Neural progenitor cell (in vitro differentiated cells): ENCODE data around the gene XIST. TPM values are rescaled to one million over a fixed set of nuclear protein-coding genes. Genes with fewer than 3 reads are reported as not detected.

ENCODE experiments used
- DNase-seq: peaks from one replicate; pipeline ENCODE4 v3.0.0-alpha.2; 2016; ENCODE audit warnings: low spot score
- H2AFZ ChIP-seq: fragments of 200-600 bp; sonication (generic); replicated peaks from 2 replicates; pipeline ENCODE4 v1.6.1; 2016; ENCODE audit warnings: antibody characterized with exemption
- H3F3A ChIP-seq: fragments of 200-600 bp; sonication (generic); 2 replicates; pipeline ENCODE4 v1.6.1; 2016; ENCODE audit warnings: antibody characterized with exemption, low read depth
- H3K27ac ChIP-seq: fragments of 200-600 bp; sonication (generic); 2 replicates; pipeline ENCODE4 v1.5.1; 2016; ENCODE audit warnings: mild to moderate bottlenecking
- H3K27me3 ChIP-seq: fragments of 200-600 bp; sonication (generic); 2 replicates; pipeline ENCODE4 v1.6.1; 2016; ENCODE audit warnings: mild to moderate bottlenecking, moderate library complexity
- H3K36me3 ChIP-seq: fragments of 200-600 bp; sonication (generic); 2 replicates; pipeline ENCODE4 v1.5.1; 2016
- H3K4me1 ChIP-seq: fragments of 200-600 bp; sonication (generic); 2 replicates; pipeline ENCODE4 v1.6.1; 2016; ENCODE audit warnings: mixed run types
- H3K4me2 ChIP-seq: fragments of 200-600 bp; sonication (generic); 2 replicates; pipeline ENCODE4 v1.6.1; 2016
- H3K4me3 ChIP-seq: fragments of 200-600 bp; sonication (generic); 2 replicates; pipeline ENCODE4 v1.5.1; 2016
- H3K79me2 ChIP-seq: fragments of 200-600 bp; sonication (generic); 2 replicates; pipeline ENCODE4 v1.6.1; 2016; ENCODE audit warnings: low read depth
- H3K9ac ChIP-seq: fragments of 200-600 bp; sonication (generic); 2 replicates; pipeline ENCODE4 v1.6.1; 2016
- H3K9me3 ChIP-seq: fragments of 200-600 bp; sonication (generic); 2 replicates; pipeline ENCODE4 v1.5.1; 2016; ENCODE audit warnings: low read depth
- H4K20me1 ChIP-seq: fragments of 200-600 bp; sonication (generic); 2 replicates; pipeline ENCODE4 v1.6.1; 2016; ENCODE audit warnings: low read depth
- H3K27ac Mint-ChIP-seq: 3 replicates; pipeline ENCODE4 v1.8.0; 2021; ENCODE audit warnings: mixed read lengths
- H3K27me3 Mint-ChIP-seq: 2 replicates; pipeline ENCODE4 v1.8.0; 2022; ENCODE audit warnings: low read depth, mild to moderate bottlenecking, inconsistent platforms, moderate library complexity, mixed read lengths; ENCODE audit not compliant: insufficient read depth
- H3K36me3 Mint-ChIP-seq: 3 replicates; pipeline ENCODE4 v1.8.0; 2021; ENCODE audit warnings: mixed read lengths
- H3K4me1 Mint-ChIP-seq: 3 replicates; pipeline ENCODE4 v1.8.0; 2021; ENCODE audit warnings: mixed read lengths
- H3K4me3 Mint-ChIP-seq: 3 replicates; pipeline ENCODE4 v1.8.0; 2021; ENCODE audit warnings: mild to moderate bottlenecking, moderate library complexity, mixed read lengths
- H3K9me3 Mint-ChIP-seq: 3 replicates; pipeline ENCODE4 v1.8.0; 2020; ENCODE audit warnings: mixed read lengths
- CTCF ChIP-seq: fragments of 200-600 bp; sonication (generic); IDR thresholded peaks from 2 replicates; pipeline ENCODE4 v1.5.1; 2017; ENCODE audit warnings: antibody characterized with exemption, mild to moderate bottlenecking
- EZH2 ChIP-seq: fragments of 200-600 bp; sonication (generic); IDR thresholded peaks from 2 replicates; pipeline ENCODE4 v1.6.1; 2017; ENCODE audit warnings: antibody characterized with exemption, mild to moderate bottlenecking, moderate library complexity
- EZH2phosphoT487 ChIP-seq: fragments of 200-600 bp; sonication (generic); IDR thresholded peaks from 2 replicates; pipeline ENCODE4 v1.6.1; 2017; ENCODE audit warnings: antibody characterized with exemption
- total RNA-seq: library from RNA; depleted of rRNA; stranded (reverse); fragments of >200 nt; gene quantifications from 2 replicates; pipeline ENCODE4 v1.2.3, GENCODE V29; 2015; ENCODE audit warnings: low replicate concordance

Gene XIST
- total RNA-seq, 1 donor from 2014 or later: not detected

GRCh38 chrX:73847991-73848390 is 4.5 kb downstream of the XIST start:
- peaks cover 21% of the 10 kb centered on the region for H3F3A ChIP-seq
- H3K36me3 Mint-ChIP-seq: no peaks in the 10 kb centered on the region
- H3K27ac ChIP-seq: no peak overlapping the region
- no peak for DNase-seq
- no peak overlapping the region for H3K4me3 Mint-ChIP-seq
- H3K4me3 ChIP-seq: no peak overlapping the region
- no peak overlapping the region for H2AFZ ChIP-seq
- H3K4me1 ChIP-seq: peaks cover 31% of the 10 kb centered on the region
- peaks cover 2% of the 10 kb centered on the region for H3K9me3 Mint-ChIP-seq
- no peaks in the 10 kb centered on the region for H3K27me3 ChIP-seq
- peak; percentile 22 for TF ChIP-seq CTCF
- no peak for TF ChIP-seq EZH2phosphoT487
- no peak for TF ChIP-seq EZH2
- H3K9me3 ChIP-seq: no peaks in the 10 kb centered on the region
- H3K27me3 Mint-ChIP-seq: peaks cover 3% of the 10 kb centered on the region
- H3K9ac ChIP-seq: no peak overlapping the region
- H3K27ac Mint-ChIP-seq: no peak overlapping the region
- H4K20me1 ChIP-seq: peaks cover 14% of the 10 kb centered on the region
- H3K4me2 ChIP-seq: no peak overlapping the region
- H3K79me2 ChIP-seq: no peaks in the 10 kb centered on the region
- H3K36me3 ChIP-seq: no peaks in the 10 kb centered on the region
- H3K4me1 Mint-ChIP-seq: peaks cover 8% of the 10 kb centered on the region

GRCh38 chrX:73847100-73847499 is 5.4 kb downstream of the XIST start:
- H4K20me1 ChIP-seq: peaks cover 14% of the 10 kb centered on the region
- no peak overlapping the region for H3K4me3 Mint-ChIP-seq
- no peaks in the 10 kb centered on the region for H3K27me3 ChIP-seq
- H3K4me2 ChIP-seq: no peak overlapping the region
- no peaks in the 10 kb centered on the region for H3K36me3 ChIP-seq
- H3K27ac ChIP-seq: no peak overlapping the region
- H3K9me3 ChIP-seq: no peaks in the 10 kb centered on the region
- no peak overlapping the region for H3K9ac ChIP-seq
- no peaks in the 10 kb centered on the region for H3K79me2 ChIP-seq
- peaks cover 31% of the 10 kb centered on the region for H3K4me1 ChIP-seq
- no peak for TF ChIP-seq CTCF
- TF ChIP-seq EZH2phosphoT487: no peak
- TF ChIP-seq EZH2: no peak
- DNase-seq: no peak
- no peak overlapping the region for H2AFZ ChIP-seq
- H3K9me3 Mint-ChIP-seq: peaks cover 2% of the 10 kb centered on the region
- no peaks in the 10 kb centered on the region for H3K36me3 Mint-ChIP-seq
- H3K27me3 Mint-ChIP-seq: peaks cover 2% of the 10 kb centered on the region
- H3K27ac Mint-ChIP-seq: no peak overlapping the region
- peaks cover 8% of the 10 kb centered on the region for H3K4me1 Mint-ChIP-seq
- peaks cover 21% of the 10 kb centered on the region for H3F3A ChIP-seq
- no peak overlapping the region for H3K4me3 ChIP-seq

DNA sequence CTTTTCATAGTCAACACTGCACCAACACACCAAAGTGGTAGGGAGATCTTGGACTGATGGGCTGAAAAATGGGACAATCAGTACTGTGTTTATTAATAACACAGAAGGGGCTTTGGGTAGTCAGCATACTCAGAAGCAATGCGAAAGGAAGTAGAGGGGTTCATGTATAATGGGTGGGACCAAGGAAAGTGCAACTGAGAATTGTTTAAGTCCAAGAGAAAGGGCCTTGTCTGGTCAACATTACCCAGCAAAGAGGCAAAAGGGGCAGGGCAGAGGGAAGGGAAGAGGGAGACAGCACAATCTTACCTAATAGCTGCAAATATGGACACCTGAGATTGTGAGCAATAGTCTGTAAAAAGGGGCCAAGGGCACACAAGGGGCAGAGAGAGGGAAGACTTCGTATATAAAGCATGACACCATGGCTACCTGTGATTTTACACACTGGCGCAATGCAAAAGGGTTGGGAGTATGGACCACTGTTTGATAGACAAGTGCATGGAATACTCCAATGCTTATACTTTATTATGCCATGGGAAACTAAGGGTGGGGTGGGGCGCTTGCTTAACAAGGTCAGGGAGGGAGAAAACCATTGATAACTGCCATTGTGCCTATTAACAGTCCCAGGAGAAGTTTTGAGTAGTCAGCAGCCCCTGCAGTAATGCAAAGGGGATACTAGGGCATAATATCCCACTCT is 9.8 kb downstream of the XIST start:
- H3K9me3 Mint-ChIP-seq: no peaks in the 10 kb centered on the region
- no peaks in the 10 kb centered on the region for H3K36me3 Mint-ChIP-seq

More for the DNA sequence above, 9.8 kb downstream of the XIST start:
- no peaks in the 10 kb centered on the region for H3K9me3 ChIP-seq
- no peak overlapping the region for H3K27ac ChIP-seq
- no peaks in the 10 kb centered on the region for H3K4me1 Mint-ChIP-seq
- no peak for DNase-seq
- peaks cover 8% of the 10 kb centered on the region for H3K4me1 ChIP-seq
- no peak overlapping the region for H3K27ac Mint-ChIP-seq
- H3K4me2 ChIP-seq: no peak overlapping the region
- H3K27me3 Mint-ChIP-seq: peaks cover 2% of the 10 kb centered on the region
- no peaks in the 10 kb centered on the region for H4K20me1 ChIP-seq
- TF ChIP-seq EZH2: no peak
- TF ChIP-seq EZH2phosphoT487: no peak
- no peak for TF ChIP-seq CTCF
- H3K4me3 Mint-ChIP-seq: no peak overlapping the region
- peaks cover 2% of the 10 kb centered on the region for H3F3A ChIP-seq
- H3K79me2 ChIP-seq: no peaks in the 10 kb centered on the region
- H3K9ac ChIP-seq: no peak overlapping the region
- H3K4me3 ChIP-seq: no peak overlapping the region
- H2AFZ ChIP-seq: no peak overlapping the region
- H3K27me3 ChIP-seq: no peaks in the 10 kb centered on the region
- H3K36me3 ChIP-seq: no peaks in the 10 kb centered on the region
